ENCODE measurements around the gene FECH.
"Not testable (repeated sequence)": the region's sequence is repeated elsewhere in the genome, so short reads cannot be mapped to it uniquely, and the experiment has no call there.

FECH gene

GRCh38 chr18:57603871-57604270, 17.4 kb upstream of the FECH start:
- Histone ChIP-seq H3K27me3 (ENCODE audit: insufficient read depth, low read length) (no peaks in the 10 kb centered on the region), H4K8ac (ENCODE audit: low read depth, low read length) (no peak overlapping the region), H3K27ac (ENCODE audit: low read depth, low read length) (no peak overlapping the region), H2BK120ac (ENCODE audit: insufficient read depth, low read length, poor library complexity) (no peak overlapping the region), H3K36me3 (ENCODE audit: control insufficient read depth in 1 of 2, insufficient read depth in 2 of 2, low read length in 2 of 2) (peaks cover 27 to 47% of the 10 kb centered on the region in 2 experiments), H3K4me3 (ENCODE audit: low read depth, low read length) (no peak overlapping the region), H3K79me2 (ENCODE audit: control insufficient read depth, insufficient read depth, low read length, poor library complexity) (no peaks in the 10 kb centered on the region), H4K91ac (ENCODE audit: low read depth, low read length) (no peak overlapping the region), H3K14ac (ENCODE audit: low read length) (no peak overlapping the region), H3K4me1 (ENCODE audit: control insufficient read depth in 1 of 2, insufficient read depth in 2 of 2, low read length in 2 of 2) (no peaks in the 10 kb centered on the region), H4K12ac (ENCODE audit: low read depth, low read length) (no peak overlapping the region), H3K4me2 (ENCODE audit: low read length) (no peak overlapping the region), H2AK5ac (ENCODE audit: low read length) (no peak overlapping the region), H3K79me1 (ENCODE audit: low read length) (no peaks in the 10 kb centered on the region), H3K23ac (ENCODE audit: low read length) (no peak overlapping the region), H3K18ac (ENCODE audit: low read length) (no peak overlapping the region), H3K4ac (ENCODE audit: low read depth, low read length) (no peak overlapping the region), H2AFZ (ENCODE audit: insufficient read depth, low read length, poor library complexity) (no peak overlapping the region), H3K9ac (ENCODE audit: low read length) (no peak overlapping the region), H3K9me3 (ENCODE audit: insufficient read depth, low read depth, low read length) (no peaks in the 10 kb centered on the region), H2BK5ac (ENCODE audit: low read depth, low read length, poor library complexity) (no peak overlapping the region), H2BK12ac (ENCODE audit: low read length) (no peak overlapping the region)
- no peak for DNase-seq
- WGBS (ENCODE audit: extremely low coverage, insufficient coverage, insufficient read length): no CpG with 5 or more reads among the region's 1 CpG

- Histone ChIP-seq H4K8ac (ENCODE audit: low read depth, low read length) (no peak overlapping the region), H4K12ac (ENCODE audit: low read depth, low read length) (no peak overlapping the region), H4K91ac (ENCODE audit: low read depth, low read length) (no peak overlapping the region)
Observed at GRCh38 chr18:57595347-57595746, 8.8 kb upstream of the FECH start.

GRCh38 chr18:57592716-57593115, 6.2 kb upstream of the FECH start:
- no CpG with 5 or more reads among the region's 4 CpGs for WGBS (ENCODE audit: extremely low coverage, insufficient coverage, insufficient read length)
- not testable (repeated sequence) for H3K4me1 ChIP-seq (ENCODE audit: control insufficient read depth in 1 of 2, insufficient read depth in 2 of 2, low read length in 2 of 2); H3K14ac ChIP-seq (ENCODE audit: low read length); H2BK12ac ChIP-seq (ENCODE audit: low read length); H3K4me3 ChIP-seq (ENCODE audit: low read depth, low read length); H2AK5ac ChIP-seq (ENCODE audit: low read length); H3K9me3 ChIP-seq (ENCODE audit: insufficient read depth, low read depth, low read length); H3K36me3 ChIP-seq (ENCODE audit: control insufficient read depth in 1 of 2, insufficient read depth in 2 of 2, low read length in 2 of 2); H3K9ac ChIP-seq (ENCODE audit: low read length); H3K27ac ChIP-seq (ENCODE audit: low read depth, low read length); H3K27me3 ChIP-seq (ENCODE audit: insufficient read depth, low read length); H2AFZ ChIP-seq (ENCODE audit: insufficient read depth, low read length, poor library complexity); H3K4me2 ChIP-seq (ENCODE audit: low read length); H3K4ac ChIP-seq (ENCODE audit: low read depth, low read length); H4K91ac ChIP-seq (ENCODE audit: low read depth, low read length); H4K8ac ChIP-seq (ENCODE audit: low read depth, low read length); H2BK120ac ChIP-seq (ENCODE audit: insufficient read depth, low read length, poor library complexity); H4K12ac ChIP-seq (ENCODE audit: low read depth, low read length); H3K18ac ChIP-seq (ENCODE audit: low read length); H3K79me1 ChIP-seq (ENCODE audit: low read length); H3K79me2 ChIP-seq (ENCODE audit: control insufficient read depth, insufficient read depth, low read length, poor library complexity); H3K23ac ChIP-seq (ENCODE audit: low read length); H2BK5ac ChIP-seq (ENCODE audit: low read depth, low read length, poor library complexity); DNase-seq

More at GRCh38 chr18:57595347-57595746, 8.8 kb upstream of the FECH start:
- Histone ChIP-seq H3K4ac (ENCODE audit: low read depth, low read length) (no peak overlapping the region), H3K18ac (ENCODE audit: low read length) (no peak overlapping the region), H3K4me3 (ENCODE audit: low read depth, low read length) (no peak overlapping the region), H2AK5ac (ENCODE audit: low read length) (no peak overlapping the region), H2BK12ac (ENCODE audit: low read length) (no peak overlapping the region), H3K36me3 (ENCODE audit: control insufficient read depth in 1 of 2, insufficient read depth in 2 of 2, low read length in 2 of 2) (peaks cover 9 to 12% of the 10 kb centered on the region in 2 experiments), H3K9ac (ENCODE audit: low read length) (no peak overlapping the region), H3K27ac (ENCODE audit: low read depth, low read length) (no peak overlapping the region), H3K9me3 (ENCODE audit: insufficient read depth, low read depth, low read length) (no peaks in the 10 kb centered on the region), H3K14ac (ENCODE audit: low read length) (no peak overlapping the region), H3K4me2 (ENCODE audit: low read length) (no peak overlapping the region), H3K79me1 (ENCODE audit: low read length) (no peaks in the 10 kb centered on the region), H3K23ac (ENCODE audit: low read length) (no peak overlapping the region), H2AFZ (ENCODE audit: insufficient read depth, low read length, poor library complexity) (no peak overlapping the region), H2BK5ac (ENCODE audit: low read depth, low read length, poor library complexity) (no peak overlapping the region), H3K27me3 (ENCODE audit: insufficient read depth, low read length) (no peaks in the 10 kb centered on the region), H3K4me1 (ENCODE audit: control insufficient read depth in 1 of 2, insufficient read depth in 2 of 2, low read length in 2 of 2) (no peaks in the 10 kb centered on the region), H2BK120ac (ENCODE audit: insufficient read depth, low read length, poor library complexity) (no peak overlapping the region), H3K79me2 (ENCODE audit: control insufficient read depth, insufficient read depth, low read length, poor library complexity) (no peaks in the 10 kb centered on the region)
- DNase-seq: no peak

GRCh38 chr18:57589161-57589560, 2.7 kb upstream of the FECH start:
- Histone ChIP-seq H2BK12ac (ENCODE audit: low read length) (no peak overlapping the region), H3K18ac (ENCODE audit: low read length) (no peak overlapping the region), H3K27ac (ENCODE audit: low read depth, low read length) (no peak overlapping the region), H3K4me1 (ENCODE audit: control insufficient read depth in 1 of 2, insufficient read depth in 2 of 2, low read length in 2 of 2) (peaks cover 3 to 8% of the 10 kb centered on the region in 2 experiments), H3K79me2 (ENCODE audit: control insufficient read depth, insufficient read depth, low read length, poor library complexity) (peaks cover 4% of the 10 kb centered on the region), H4K12ac (ENCODE audit: low read depth, low read length) (no peak overlapping the region), H2AK5ac (ENCODE audit: low read length) (no peak overlapping the region), H3K23ac (ENCODE audit: low read length) (no peak overlapping the region), H3K9ac (ENCODE audit: low read length) (no peak overlapping the region), H2BK120ac (ENCODE audit: insufficient read depth, low read length, poor library complexity) (no peak overlapping the region), H4K91ac (ENCODE audit: low read depth, low read length) (no peak overlapping the region), H3K4ac (ENCODE audit: low read depth, low read length) (no peak overlapping the region), H3K79me1 (ENCODE audit: low read length) (peaks cover 6% of the 10 kb centered on the region), H3K36me3 (ENCODE audit: control insufficient read depth in 1 of 2, insufficient read depth in 2 of 2, low read length in 2 of 2) (no peaks in the 10 kb centered on the region), H3K9me3 (ENCODE audit: insufficient read depth, low read depth, low read length) (no peaks in the 10 kb centered on the region), H3K4me3 (ENCODE audit: low read depth, low read length) (no peak overlapping the region), H3K4me2 (ENCODE audit: low read length) (no peak overlapping the region), H2BK5ac (ENCODE audit: low read depth, low read length, poor library complexity) (no peak overlapping the region), H3K27me3 (ENCODE audit: insufficient read depth, low read length) (no peaks in the 10 kb centered on the region), H4K8ac (ENCODE audit: low read depth, low read length) (no peak overlapping the region), H3K14ac (ENCODE audit: low read length) (no peak overlapping the region), H2AFZ (ENCODE audit: insufficient read depth, low read length, poor library complexity) (no peak overlapping the region)
- DNase-seq: no peak
- WGBS (ENCODE audit: extremely low coverage, insufficient coverage, insufficient read length): no CpG with 5 or more reads among the region's 2 CpGs
